Heart left ventricle (tissue), 13 donors: ENCODE data around the gene PRKG1.

ENCODE experiments used
- CTCF ChIP-seq, 12 donors: fragments of 200-600 bp; sonication (generic) in 4 of 12; IDR thresholded peaks; one replicate each; pipeline versions ENCODE4 v1.5.0 to v1.8.0; 2018 to 2022; ENCODE audit warnings: antibody characterized with exemption in 12 of 12, mild to moderate bottlenecking in 5 of 12
- POLR2A ChIP-seq, 2 donors: fragments of 450-650 bp; IDR thresholded peaks; one replicate each; pipeline ENCODE4 v1.6.1; 2017; ENCODE audit warnings: antibody characterized with exemption in 2 of 2, mild to moderate bottlenecking in 2 of 2, moderate library complexity in 2 of 2
- donor health status: ischemic (EF 13 %, LVEDD 7.1; RV severe dilation, severe dysfunction).
- donor health status: DM: no; HTN: yes; CAD: no.
- donor health status: DM: no; HTN: no; CAD: no.
- donor health status: ischemic (EF 25% LVEDD 6.9; RV normal size, moderate dysfunction).
- donor health status: ischemic (EF 25% LVEDD 5.7; RV mildly dilated, moderate dysfunction).
- donor health status: ischemic (EF 35%, LVEDD 5.7; RV mildly dilated, moderate dysfunction).
- donor health status: nonischemic (EF 11% LVEDD 7.7; RV severe dilation, severe dysfunction).
- donor health status: DM: yes; HTN: yes; CAD: no.
- donor health status: PGD.
- donor health status: ischemic (EF 29% LVEDD 5.4; RV normal size, mild dysfunction).
- donor health status: nonischemic (EF 23%, LVEDD 6.1; RV moderate dilation, normal function).

DNA sequence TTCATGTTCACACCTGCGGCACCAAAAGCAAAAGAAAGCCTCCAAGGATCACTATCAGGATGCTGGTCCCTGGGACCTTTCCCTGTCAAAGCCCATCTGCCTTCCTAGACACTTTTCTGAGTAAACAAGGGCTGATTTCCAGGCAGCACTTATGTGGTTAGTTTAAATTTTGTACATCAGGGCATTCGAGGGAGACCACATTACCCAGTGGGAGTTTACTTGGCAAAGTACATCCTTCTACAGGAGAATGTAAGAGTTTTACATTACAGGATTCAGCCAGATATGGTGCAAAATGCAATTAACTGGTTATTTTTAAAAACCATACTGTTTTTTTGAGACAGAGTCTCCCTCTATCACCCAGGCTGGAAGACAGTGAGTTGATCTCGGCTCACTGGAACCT lies 493.0 kb downstream of the PRKG1 start:
- TF ChIP-seq POLR2A (IDR thresholded peaks at IDR 0.05) (no peak), CTCF (IDR thresholded peaks at IDR 0.05) (no peak)
